ENCODE results near the gene CHAD. TPM values are rescaled to one million over a fixed set of nuclear protein-coding genes. Genes with fewer than 3 reads are reported as not detected.

The CHAD gene
- total and polyA plus RNA-seq, 2 of the 13 experiments (the other 11 are each of a cell fraction or from before 2014, with no cell fraction given): 1.4 TPM; not detected in 1

DNA sequence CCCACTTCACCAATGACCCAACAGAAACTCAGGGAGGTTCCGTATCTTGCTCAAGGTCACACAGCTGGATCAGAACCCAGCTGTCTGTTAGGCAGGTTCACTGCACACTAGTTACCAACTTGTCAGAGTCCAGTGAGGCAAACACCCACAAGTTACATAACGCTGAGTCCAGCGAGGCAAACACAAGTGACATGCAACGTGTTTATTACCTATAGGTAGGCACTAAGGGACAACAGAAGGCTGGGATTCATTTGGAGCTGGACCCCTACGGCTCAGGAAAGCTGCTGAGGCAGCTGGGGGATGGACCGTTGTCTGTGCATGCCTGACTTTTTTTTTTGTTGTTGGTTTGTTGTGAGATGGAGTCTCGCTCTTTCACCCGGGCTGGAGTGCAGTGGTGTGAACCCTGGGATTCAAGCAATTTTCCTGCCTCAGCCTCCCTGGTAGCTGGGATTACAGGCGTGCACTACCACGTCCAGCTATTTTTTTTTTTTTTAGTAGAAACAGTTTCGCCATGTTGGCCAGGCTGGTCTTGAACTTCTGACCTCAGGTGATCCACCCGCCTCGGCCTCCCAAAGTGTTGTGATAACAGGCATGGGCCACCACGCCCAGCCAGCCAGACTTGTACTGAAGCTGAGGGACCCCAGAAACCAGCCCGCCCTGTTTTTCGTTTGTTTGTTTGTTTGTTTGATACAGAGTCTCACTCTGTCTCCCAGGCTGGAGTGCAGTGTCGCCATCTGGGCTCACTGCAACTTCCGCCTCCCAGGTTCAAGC is 8.1 kb upstream of the CHAD start (continued):
- no peak for TF ChIP-seq MAZ (IDR thresholded peaks at IDR 0.05; ENCODE audit: borderline replicate concordance, low read depth, low read length)
- 0 out of 2 replicates have a peak, but pooled peaks have one; percentile 32 for TF ChIP-seq MAZ (CRISPR knock-in tag; IDR thresholded peaks at IDR 0.05; ENCODE audit: low read depth)
- 0 out of 4 replicates have a peak, but pooled peaks of 1 of the 2 experiments have one; percentile 22 for TF ChIP-seq EP300 (IDR thresholded peaks at IDR 0.05; ENCODE audit: low read depth in 2 of 2, low read length in 2 of 2)
- no peak for TF ChIP-seq EP300 (CRISPR knock-in tag; IDR thresholded peaks at IDR 0.05; ENCODE audit: borderline replicate concordance)
- TF ChIP-seq FOXA3 (CRISPR knock-in tag; IDR thresholded peaks at IDR 0.05): peak; percentile 23; the same call in 1 of the 2 replicates
- TF ChIP-seq ZNF558 (CRISPR knock-in tag; IDR thresholded peaks at IDR 0.05; ENCODE audit: borderline replicate concordance): no peak
- TF ChIP-seq ZFP1 (CRISPR knock-in tag; IDR thresholded peaks at IDR 0.05): 0 out of 2 replicates have a peak, but pooled peaks have one; percentile 34
- TF ChIP-seq, protein P1, sequence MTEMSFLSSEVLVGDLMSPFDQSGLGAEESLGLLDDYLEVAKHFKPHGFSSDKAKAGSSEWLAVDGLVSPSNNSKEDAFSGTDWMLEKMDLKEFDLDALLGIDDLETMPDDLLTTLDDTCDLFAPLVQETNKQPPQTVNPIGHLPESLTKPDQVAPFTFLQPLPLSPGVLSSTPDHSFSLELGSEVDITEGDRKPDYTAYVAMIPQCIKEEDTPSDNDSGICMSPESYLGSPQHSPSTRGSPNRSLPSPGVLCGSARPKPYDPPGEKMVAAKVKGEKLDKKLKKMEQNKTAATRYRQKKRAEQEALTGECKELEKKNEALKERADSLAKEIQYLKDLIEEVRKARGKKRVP (CRISPR knock-in tag; IDR thresholded peaks at IDR 0.05): peak in 1 of 2 experiments; percentile 39; a peak in 1 of 4 replicates
- TF ChIP-seq EED (CRISPR knock-in tag; IDR thresholded peaks at IDR 0.05): peak; percentile 71; the same call in 1 of the 2 replicates
- TF ChIP-seq NCOR1 (IDR thresholded peaks at IDR 0.05; ENCODE audit: borderline replicate concordance, low read length): no peak
- TF ChIP-seq, protein P2, sequence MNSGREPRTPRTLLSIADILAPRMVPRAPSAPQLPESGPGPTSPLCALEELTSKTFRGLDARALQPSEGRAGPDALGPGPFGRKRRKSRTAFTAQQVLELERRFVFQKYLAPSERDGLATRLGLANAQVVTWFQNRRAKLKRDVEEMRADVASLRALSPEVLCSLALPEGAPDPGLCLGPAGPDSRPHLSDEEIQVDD (CRISPR knock-in tag; IDR thresholded peaks at IDR 0.05; ENCODE audit: borderline replicate concordance): no peak
- TF ChIP-seq GATAD1 (CRISPR knock-in tag; IDR thresholded peaks at IDR 0.05): 0 out of 2 replicates have a peak, but pooled peaks have one; percentile 19
- TF ChIP-seq ZNF879 (CRISPR knock-in tag; IDR thresholded peaks at IDR 0.05): no peak
- TF ChIP-seq ZNF232 (CRISPR knock-in tag; IDR thresholded peaks at IDR 0.05; ENCODE audit: borderline replicate concordance): 0 out of 2 replicates have a peak, but pooled peaks have one; percentile 2
- peak; percentile 73; the same call in 1 of the 2 replicates for TF ChIP-seq TBX2 (CRISPR knock-in tag; IDR thresholded peaks at IDR 0.05; ENCODE audit: borderline replicate concordance)
- TF ChIP-seq, protein P3, sequence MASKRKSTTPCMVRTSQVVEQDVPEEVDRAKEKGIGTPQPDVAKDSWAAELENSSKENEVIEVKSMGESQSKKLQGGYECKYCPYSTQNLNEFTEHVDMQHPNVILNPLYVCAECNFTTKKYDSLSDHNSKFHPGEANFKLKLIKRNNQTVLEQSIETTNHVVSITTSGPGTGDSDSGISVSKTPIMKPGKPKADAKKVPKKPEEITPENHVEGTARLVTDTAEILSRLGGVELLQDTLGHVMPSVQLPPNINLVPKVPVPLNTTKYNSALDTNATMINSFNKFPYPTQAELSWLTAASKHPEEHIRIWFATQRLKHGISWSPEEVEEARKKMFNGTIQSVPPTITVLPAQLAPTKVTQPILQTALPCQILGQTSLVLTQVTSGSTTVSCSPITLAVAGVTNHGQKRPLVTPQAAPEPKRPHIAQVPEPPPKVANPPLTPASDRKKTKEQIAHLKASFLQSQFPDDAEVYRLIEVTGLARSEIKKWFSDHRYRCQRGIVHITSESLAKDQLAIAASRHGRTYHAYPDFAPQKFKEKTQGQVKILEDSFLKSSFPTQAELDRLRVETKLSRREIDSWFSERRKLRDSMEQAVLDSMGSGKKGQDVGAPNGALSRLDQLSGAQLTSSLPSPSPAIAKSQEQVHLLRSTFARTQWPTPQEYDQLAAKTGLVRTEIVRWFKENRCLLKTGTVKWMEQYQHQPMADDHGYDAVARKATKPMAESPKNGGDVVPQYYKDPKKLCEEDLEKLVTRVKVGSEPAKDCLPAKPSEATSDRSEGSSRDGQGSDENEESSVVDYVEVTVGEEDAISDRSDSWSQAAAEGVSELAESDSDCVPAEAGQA (IDR thresholded peaks at IDR 0.05; ENCODE audit: low read depth): peak; percentile 29; the same call in 1 of the 2 replicates
- TF ChIP-seq, protein P3 (CRISPR knock-in tag; IDR thresholded peaks at IDR 0.05; ENCODE audit: borderline replicate concordance): no peak
- no peak for TF ChIP-seq ZNF33A (CRISPR knock-in tag; IDR thresholded peaks at IDR 0.05; ENCODE audit: borderline replicate concordance)
- 0 out of 2 replicates have a peak, but pooled peaks have one; percentile 20 for TF ChIP-seq ZNF766 (CRISPR knock-in tag; IDR thresholded peaks at IDR 0.05; ENCODE audit: borderline replicate concordance)
- no peak for TF ChIP-seq GABPA (IDR thresholded peaks at IDR 0.05; ENCODE audit: low read depth, low read length)
- no peak for TF ChIP-seq GABPA (CRISPR knock-in tag; IDR thresholded peaks at IDR 0.05; ENCODE audit: low read depth)
- TF ChIP-seq DRAP1 (CRISPR knock-in tag; IDR thresholded peaks at IDR 0.05): peak; percentile 52
